Kidney (tissue), 14 donors: ENCODE results near the gene SORT1. TPM values are rescaled to one million over a fixed set of nuclear protein-coding genes. Genes with fewer than 3 reads are reported as not detected.
"Not testable (repeated sequence)": the region's sequence is repeated elsewhere in the genome, so short reads cannot be mapped to it uniquely, and the experiment has no call there.

ENCODE experiments used
- DNase-seq, 5 donors: peaks; one replicate each; pipeline ENCODE4 v3.0.0-alpha.2; 2013 to 2020
- FAIRE-seq: peaks from 2 replicates; lab custom pipeline; 2012; peaks lifted over from hg19 to GRCh38; lab: Jason Lieb, UNC
- H3K27ac ChIP-seq, 2 donors: one replicate each; pipeline ENCODE4 v1.7.0; 2013; ENCODE audit warnings: low read depth in 2 of 2, low read length in 2 of 2, inconsistent platforms in 1 of 2
- H3K27me3 ChIP-seq: one replicate; pipeline ENCODE4 v1.7.1; 2013; ENCODE audit warnings: low read length, inconsistent platforms; ENCODE audit not compliant: control insufficient read depth, insufficient read depth
- H3K36me3 ChIP-seq, 3 donors: one replicate each; pipeline versions ENCODE4 v1.7.0 to v1.7.1; 2013; ENCODE audit warnings: low read length in 3 of 3, control low read depth in 1 of 3, inconsistent platforms in 1 of 3; ENCODE audit not compliant: insufficient read depth in 3 of 3, control insufficient read depth in 2 of 3
- H3K4me1 ChIP-seq, 3 donors: one replicate each; pipeline versions ENCODE4 v1.7.0 to v1.7.1; 2013; ENCODE audit warnings: low read length in 3 of 3, inconsistent platforms in 1 of 3, low read depth in 1 of 3; ENCODE audit not compliant: control insufficient read depth in 2 of 3, insufficient read depth in 2 of 3
- H3K4me3 ChIP-seq, 3 donors: one replicate each; pipeline versions ENCODE4 v1.7.0 to v1.8.1; 2013; ENCODE audit warnings: low read length in 3 of 3, control low read depth in 1 of 3, inconsistent platforms in 1 of 3
- H3K9ac ChIP-seq, 3 donors: one replicate each; pipeline versions ENCODE4 v1.7.0 to v1.7.1; 2013; ENCODE audit warnings: low read length in 3 of 3, control low read depth in 1 of 3, inconsistent platforms in 1 of 3
- H3K9me3 ChIP-seq, 3 donors: one replicate each; pipeline versions ENCODE4 v1.7.0 to v1.7.1; 2013; ENCODE audit warnings: low read length in 3 of 3, control low read depth in 1 of 3, inconsistent platforms in 1 of 3; ENCODE audit not compliant: control insufficient read depth in 2 of 3, insufficient read depth in 1 of 3
- CTCF ChIP-seq: IDR thresholded peaks from 3 replicates; pipeline ENCODE4 v1.5.1; 2012; ENCODE audit warnings: mild to moderate bottlenecking, moderate library complexity, borderline replicate concordance; ENCODE audit not compliant: insufficient read depth; ENCODE audit errors: extremely low read depth
- intact Hi-C: fragments of 100-400 bp; cut with DNase I; formaldehyde crosslinking; loops from one replicate; pipeline ENCODE4 v1.11.1; 2022
- polyA plus RNA-seq: library from polyadenylated mRNA; stranded (reverse); fragments of 350-450 nt; fragmentation: Illumina TruSeq; extraction: RNeasy Lipid Tissue Mini Kit (QIAGEN cat#74804); gene quantifications from one replicate; pipeline ENCODE4 v1.2.3, GENCODE V29; 2014; ENCODE audit warnings: low read depth, low replicate concordance; ENCODE audit not compliant: insufficient read depth
- total RNA-seq: library from RNA; stranded (reverse); fragmentation: NEBNext Ultra II Directional; extraction: Animal tissue kit (Norgen Biotek cat#: 25700); gene quantifications from one replicate; pipeline ENCODE4 v1.2.1, GENCODE V29; 2021
- donor health status: control.
- donor health status: control.
- donor health status: control.
- donor health status: control.
- donor health status: control.
- donor health status: DM: yes; HTN: yes; CAD: no.
- donor health status: Normal renal cell carcinoma (clear cell type).

The SORT1 gene
- total and polyA plus RNA-seq, 2 donors from 2014 or later: 33.5 to 169 TPM

GRCh38 chr1:109290137-109290536, 107.6 kb downstream of the SORT1 start:
- Histone ChIP-seq H3K36me3 (no peaks in the 10 kb centered on the region), H3K4me1 (no peaks in the 10 kb centered on the region), H3K27me3 (no peaks in the 10 kb centered on the region), H3K4me3 (no peak overlapping the region), H3K9me3 (no peaks in the 10 kb centered on the region), H3K27ac (no peak overlapping the region), H3K9ac (no peak overlapping the region)
- no peak for TF ChIP-seq CTCF
- intact Hi-C loops: no loop called here
- DNase-seq (no peak), FAIRE-seq (no peak)

- H3K4me3 ChIP-seq, FAIRE-seq, DNase-seq, H3K27ac ChIP-seq, H3K4me1 ChIP-seq, intact Hi-C loops, H3K9ac ChIP-seq, H3K36me3 ChIP-seq, H3K27me3 ChIP-seq, H3K9me3 ChIP-seq: not testable (repeated sequence)
Measured at GRCh38 chr1:109286762-109287161, 111.0 kb downstream of the SORT1 start.

GRCh38 chr1:109283748-109284600, 113.7 kb downstream of the SORT1 start:
- no peaks in the 10 kb centered on the region for H3K36me3 ChIP-seq
- peak overlapping the region; percentile 61 to 94 (median 63) for H3K9ac ChIP-seq
- DNase-seq (peak in 1 of 5 donors; percentile 39), FAIRE-seq (no peak)
- TF ChIP-seq CTCF: no peak
- H3K27me3 ChIP-seq: no peaks in the 10 kb centered on the region
- peaks cover 0 to 9% (median 6%) of the 10 kb centered on the region in 3 donors for H3K4me1 ChIP-seq
- intact Hi-C loops: no loop called here
- H3K27ac ChIP-seq: peak overlapping the region; percentile 77 to 93
- no peaks in the 10 kb centered on the region for H3K9me3 ChIP-seq
- peak overlapping the region; percentile 69 to 89 (median 86) for H3K4me3 ChIP-seq

- FAIRE-seq: peak; percentile 60
- H3K9ac ChIP-seq: peak within 1 kb of the TSS; percentile 63 to 94 (median 91)
- peak within 1 kb of the TSS; percentile 86 to 89 (median 89) for H3K4me3 ChIP-seq
- H3K27ac ChIP-seq: peak within 1 kb of the TSS; percentile 77 to 93
- H3K4me1 ChIP-seq: peaks cover 0 to 9% (median 6%) of the 10 kb centered on the region in 3 donors
- TF ChIP-seq CTCF: peak; percentile 46
- DNase-seq: peak; percentile 97 to 98 (median 98)
- H3K9me3 ChIP-seq: no peaks in the 10 kb centered on the region
- H3K27me3 ChIP-seq: no peaks in the 10 kb centered on the region
- intact Hi-C loops: no loop called here
- no peaks in the 10 kb centered on the region for H3K36me3 ChIP-seq
Measured at GRCh38 chr1:109282952-109283747, 114.6 kb downstream of the SORT1 start, which contains the start of gene PSRC1. PSRC1 (minus strand) TSS chr1:109283145.
